GM04504 (cell line): ENCODE measurements around the gene TM4SF1.

Experiments used
- DNase-seq: peaks from one replicate; pipeline ENCODE4 v3.0.0-alpha.2; 2012; ENCODE audit warnings: low read depth

Gene TM4SF1

GRCh38 chr3:149375501-149376196 is 1.8 kb downstream of the TM4SF1 start:
- DNase-seq: no peak

GRCh38 chr3:149374793-149375500 is 2.5 kb downstream of the TM4SF1 start:
- no peak for DNase-seq

- no peak for DNase-seq
These were observed 3.1 kb downstream of the TM4SF1 start for GRCh38 chr3:149374391-149374790.

GRCh38 chr3:149373235-149374125 is 4.0 kb downstream of the TM4SF1 start:
- DNase-seq: peak; percentile 64

GRCh38 chr3:149371723-149372114 is 5.7 kb downstream of the TM4SF1 start:
- no peak for DNase-seq

GRCh38 chr3:149371001-149371722 is 6.3 kb downstream of the TM4SF1 start:
- DNase-seq: no peak

- no peak for DNase-seq
These were observed 7.2 kb downstream of the TM4SF1 start for GRCh38 chr3:149369991-149370866.

- no peak for DNase-seq
These were observed 8.6 kb downstream of the TM4SF1 start for GRCh38 chr3:149368674-149369497.

GRCh38 chr3:149368201-149368673 is 9.2 kb downstream of the TM4SF1 start:
- no peak for DNase-seq

GRCh38 chr3:149366941-149367840 is 10.3 kb downstream of the TM4SF1 start:
- no peak for DNase-seq

- DNase-seq: no peak
These were observed 11.4 kb downstream of the TM4SF1 start for GRCh38 chr3:149366031-149366430.

GRCh38 chr3:149364624-149365023 is 12.8 kb downstream of the TM4SF1 start:
- DNase-seq: no peak

GRCh38 chr3:149363053-149363452 is 14.4 kb downstream of the TM4SF1 start:
- DNase-seq: peak; percentile 48

GRCh38 chr3:149362366-149362765 is 15.1 kb downstream of the TM4SF1 start:
- no peak for DNase-seq

GRCh38 chr3:149356630-149357029 is 20.8 kb downstream of the TM4SF1 start:
- DNase-seq: no peak

GRCh38 chr3:149356044-149356592 is 21.3 kb downstream of the TM4SF1 start:
- DNase-seq: no peak

GRCh38 chr3:149353581-149354184 is 23.8 kb downstream of the TM4SF1 start:
- no peak for DNase-seq

- no peak for DNase-seq
These were observed 24.9 kb downstream of the TM4SF1 start for GRCh38 chr3:149352556-149352955.
